ENCODE data around the gene ENG. TPM values are rescaled to one million over a fixed set of nuclear protein-coding genes. Genes with fewer than 3 reads are reported as not detected.
A peak's percentile ranks its signal among the peaks of the same experiment; 100 is the strongest.

ENG gene
- total RNA-seq, 3 donors from 2014 or later (not counting 1 experiment from before 2014, with no cell fraction given), result 8.5 to 13.6 (median 12.3) TPM

GRCh38 chr9:127854960-127855359 is 502 bp upstream of the ENG start:
- no peak overlapping the region for H3K4me3 Mint-ChIP-seq
- ATAC-seq (no peak), DNase-seq (no peak)
- H3K9me3 Mint-ChIP-seq, result no peaks in the 10 kb centered on the region
- H3K27me3 Mint-ChIP-seq (ENCODE audit: low read depth in 2 of 2), result no peaks in the 10 kb centered on the region
- H3K27ac ChIP-seq (ENCODE audit: low read length), result peak overlapping the region; percentile 72
- 79% methylated on average over 11 of the region's 11 CpGs for WGBS (ENCODE audit: insufficient coverage)
- no peaks in the 10 kb centered on the region for H3K27me3 ChIP-seq (ENCODE audit: control insufficient read depth, insufficient read depth, low read length)
- peak overlapping the region in 1 of 2 donors; percentile 87 for H3K27ac Mint-ChIP-seq
- H3K36me3 ChIP-seq (ENCODE audit: control insufficient read depth, insufficient read depth, low read length), result no peaks in the 10 kb centered on the region
- no peak for TF ChIP-seq CTCF (IDR thresholded peaks at IDR 0.05)
- peaks cover 74% of the 10 kb centered on the region for H3K4me1 ChIP-seq (ENCODE audit: control insufficient read depth, insufficient read depth, low read length)
- H3K9me3 ChIP-seq (ENCODE audit: control insufficient read depth, insufficient read depth, low read length), result peaks cover under 1% of the 10 kb centered on the region
- H3K4me3 ChIP-seq (ENCODE audit: low read length), result no peak overlapping the region
- H3K4me1 Mint-ChIP-seq, result peaks cover 19 to 37% of the 10 kb centered on the region in 2 donors
- no peaks in the 10 kb centered on the region for H3K36me3 Mint-ChIP-seq
- intact Hi-C loops (cut with micrococcal nuclease), result no loop called here

- Histone ChIP-seq H3K27ac (ENCODE audit: low read length) (peak overlapping the region; percentile 72), H3K9me3 (ENCODE audit: control insufficient read depth, insufficient read depth, low read length) (peaks cover 14% of the 10 kb centered on the region), H3K4me1 (ENCODE audit: control insufficient read depth, insufficient read depth, low read length) (peaks cover 62% of the 10 kb centered on the region), H3K27me3 (ENCODE audit: control insufficient read depth, insufficient read depth, low read length) (no peaks in the 10 kb centered on the region), H3K4me3 (ENCODE audit: low read length) (peak overlapping the region; percentile 56), H3K36me3 (ENCODE audit: control insufficient read depth, insufficient read depth, low read length) (no peaks in the 10 kb centered on the region)
- H3K36me3 Mint-ChIP-seq, result peaks cover 9% of the 10 kb centered on the region
- DNase-seq, result peak in 1 of 2 donors; percentile 36
- peaks cover 14 to 34% of the 10 kb centered on the region in 2 donors for H3K4me1 Mint-ChIP-seq
- peaks cover 0 to 8% of the 10 kb centered on the region in 2 donors for H3K9me3 Mint-ChIP-seq
- ATAC-seq, result peak; percentile 21 to 56 (median 46)
- no peaks in the 10 kb centered on the region for H3K27me3 Mint-ChIP-seq (ENCODE audit: low read depth in 2 of 2)
- intact Hi-C loops (cut with micrococcal nuclease), result no loop called here
- peak overlapping the region; percentile 80 to 87 for H3K27ac Mint-ChIP-seq
- H3K4me3 Mint-ChIP-seq, result peak overlapping the region; percentile 87
- no peak for TF ChIP-seq CTCF (IDR thresholded peaks at IDR 0.05)
- WGBS (ENCODE audit: insufficient coverage), result 38% methylated on average over 13 of the region's 13 CpGs
Observed at GRCh38 chr9:127853312-127854183, 910 bp downstream of the ENG start.

- Mint-ChIP-seq H3K4me1 (peaks cover 14 to 31% of the 10 kb centered on the region in 2 donors), H3K27ac (peak overlapping the region; percentile 80 to 87), H3K27me3 (ENCODE audit: low read depth in 2 of 2) (no peaks in the 10 kb centered on the region), H3K36me3 (peaks cover 9% of the 10 kb centered on the region), H3K9me3 (peaks cover 0 to 8% of the 10 kb centered on the region in 2 donors), H3K4me3 (peak overlapping the region; percentile 4)
- H3K9me3 ChIP-seq (ENCODE audit: control insufficient read depth, insufficient read depth, low read length), result peaks cover 14% of the 10 kb centered on the region
- no peak for DNase-seq
- no peak overlapping the region for H3K4me3 ChIP-seq (ENCODE audit: low read length)
- no peaks in the 10 kb centered on the region for H3K27me3 ChIP-seq (ENCODE audit: control insufficient read depth, insufficient read depth, low read length)
- H3K4me1 ChIP-seq (ENCODE audit: control insufficient read depth, insufficient read depth, low read length), result peaks cover 57% of the 10 kb centered on the region
- H3K36me3 ChIP-seq (ENCODE audit: control insufficient read depth, insufficient read depth, low read length), result no peaks in the 10 kb centered on the region
- intact Hi-C loops (cut with micrococcal nuclease), result no loop called here
- WGBS (ENCODE audit: insufficient coverage), result 86% methylated on average over 9 of the region's 9 CpGs
- no peak for ATAC-seq
- peak overlapping the region; percentile 72 for H3K27ac ChIP-seq (ENCODE audit: low read length)
- no peak for TF ChIP-seq CTCF (IDR thresholded peaks at IDR 0.05)
Observed at GRCh38 chr9:127852829-127853228, 1.6 kb downstream of the ENG start.

Data from natural killer cell (primary cell).